ENCODE results near the gene GFRA4.

The GFRA4 gene

DNA sequence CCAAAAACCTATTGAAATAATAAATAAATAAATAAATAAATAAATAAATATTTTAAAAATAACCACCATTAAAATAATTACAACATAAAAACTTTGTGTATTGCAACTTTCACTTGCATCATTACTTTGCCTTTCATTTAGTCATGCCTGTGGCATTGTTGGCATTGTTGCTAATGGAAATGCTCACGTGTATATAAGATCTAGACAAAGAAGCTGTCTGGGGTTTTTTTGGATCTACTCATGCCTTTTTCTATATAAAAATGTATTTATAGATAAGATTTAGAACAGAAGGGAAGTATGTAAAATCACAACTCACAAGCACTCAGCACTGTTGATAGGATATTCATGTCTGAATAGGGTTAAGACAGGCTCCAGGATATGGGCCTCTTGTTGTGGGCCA, 27.9 kb downstream of the GFRA4 start:
- intact Hi-C loops (cut with DNase I; ENCODE audit: low total_unique reads) = no loop called here
- H3K36me3 ChIP-seq = peaks cover 9 to 48% (median 32%) of the 10 kb centered on the region in 3 donors

DNA sequence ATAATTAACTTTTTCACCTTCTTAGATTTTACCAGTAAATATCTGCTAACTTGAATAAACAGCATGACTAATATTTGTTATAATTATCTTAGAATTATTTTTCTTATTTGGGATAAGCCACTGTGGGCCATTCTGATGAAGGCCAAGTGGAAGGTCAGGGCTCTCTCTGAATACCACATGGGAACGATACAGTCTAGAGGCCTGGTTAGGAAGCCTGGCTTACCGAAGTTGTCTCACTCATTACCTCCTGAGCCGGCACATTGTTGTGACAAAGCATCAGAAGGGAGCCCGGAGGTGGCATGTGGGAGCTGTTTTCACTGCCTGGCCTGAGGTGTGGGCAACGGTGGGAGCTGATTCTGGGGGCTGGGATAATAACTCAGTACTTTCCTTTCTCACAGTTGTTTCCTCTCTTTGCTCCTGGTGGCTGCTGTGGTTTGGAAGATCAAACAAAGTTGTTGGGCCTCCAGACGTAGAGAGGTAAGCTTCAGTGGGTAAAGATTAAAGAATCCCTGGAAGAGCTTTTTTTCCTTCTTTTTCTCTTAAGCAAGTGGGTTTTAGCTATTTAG, 29.2 kb downstream of the GFRA4 start:
- Histone ChIP-seq H3K27me3 (no peaks in the 10 kb centered on the region), H3K9me3 (no peaks in the 10 kb centered on the region), H3K4me1 (no peaks in the 10 kb centered on the region), H3K27ac (no peak overlapping the region), H3K4me3 (no peak overlapping the region), H3K36me3 (peaks cover 6 to 50% (median 26%) of the 10 kb centered on the region in 3 donors)
- intact Hi-C loops (cut with DNase I; ENCODE audit: low total_unique reads) = no loop called here
- TF ChIP-seq, protein P1, sequence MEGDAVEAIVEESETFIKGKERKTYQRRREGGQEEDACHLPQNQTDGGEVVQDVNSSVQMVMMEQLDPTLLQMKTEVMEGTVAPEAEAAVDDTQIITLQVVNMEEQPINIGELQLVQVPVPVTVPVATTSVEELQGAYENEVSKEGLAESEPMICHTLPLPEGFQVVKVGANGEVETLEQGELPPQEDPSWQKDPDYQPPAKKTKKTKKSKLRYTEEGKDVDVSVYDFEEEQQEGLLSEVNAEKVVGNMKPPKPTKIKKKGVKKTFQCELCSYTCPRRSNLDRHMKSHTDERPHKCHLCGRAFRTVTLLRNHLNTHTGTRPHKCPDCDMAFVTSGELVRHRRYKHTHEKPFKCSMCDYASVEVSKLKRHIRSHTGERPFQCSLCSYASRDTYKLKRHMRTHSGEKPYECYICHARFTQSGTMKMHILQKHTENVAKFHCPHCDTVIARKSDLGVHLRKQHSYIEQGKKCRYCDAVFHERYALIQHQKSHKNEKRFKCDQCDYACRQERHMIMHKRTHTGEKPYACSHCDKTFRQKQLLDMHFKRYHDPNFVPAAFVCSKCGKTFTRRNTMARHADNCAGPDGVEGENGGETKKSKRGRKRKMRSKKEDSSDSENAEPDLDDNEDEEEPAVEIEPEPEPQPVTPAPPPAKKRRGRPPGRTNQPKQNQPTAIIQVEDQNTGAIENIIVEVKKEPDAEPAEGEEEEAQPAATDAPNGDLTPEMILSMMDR (IDR thresholded peaks at IDR 0.05) = no peak
- DNase-seq = no peak

More for the DNA sequence above, 27.9 kb downstream of the GFRA4 start:
- TF ChIP-seq, protein P1 (IDR thresholded peaks at IDR 0.05) = no peak
- Histone ChIP-seq H3K27ac (no peak overlapping the region), H3K9me3 (no peaks in the 10 kb centered on the region), H3K27me3 (no peaks in the 10 kb centered on the region), H3K4me3 (no peak overlapping the region), H3K4me1 (no peaks in the 10 kb centered on the region)
- no peak for DNase-seq

DNA sequence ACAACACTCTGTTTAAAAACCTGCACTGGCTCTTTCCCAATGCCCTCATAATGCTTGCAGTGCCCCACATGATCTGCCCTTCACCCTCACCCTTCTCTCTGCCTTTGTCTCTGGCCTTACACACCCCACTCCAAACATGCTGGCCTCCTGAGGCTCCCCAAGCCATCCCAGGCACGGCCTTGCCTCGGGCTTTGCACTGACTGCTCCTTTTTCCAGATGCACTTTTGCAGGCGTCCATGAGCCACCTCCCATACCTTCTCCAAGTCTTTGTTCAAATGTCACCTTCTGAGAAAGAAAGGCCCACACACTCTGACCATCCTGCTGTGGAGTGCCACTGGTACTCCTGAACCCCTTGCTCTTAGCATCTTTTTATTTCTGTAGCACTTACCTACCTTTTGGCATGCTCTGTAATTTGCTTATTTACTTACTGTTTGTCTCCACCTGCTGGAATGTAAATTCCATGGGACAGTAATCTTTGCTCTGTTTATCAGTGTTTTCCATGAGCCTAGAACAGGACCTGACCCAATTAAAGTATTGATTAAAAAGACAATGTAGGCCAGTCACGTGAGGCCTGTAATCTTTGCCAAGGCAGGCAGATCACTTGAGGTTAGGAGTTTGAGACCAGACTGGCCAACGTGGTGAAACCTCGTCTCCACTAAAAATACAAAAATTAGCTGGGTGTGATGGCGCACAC, 30.7 kb downstream of the GFRA4 start:
- intact Hi-C loops (cut with DNase I; ENCODE audit: low total_unique reads) = no loop called here
- Histone ChIP-seq H3K27me3 (no peaks in the 10 kb centered on the region), H3K4me3 (no peak overlapping the region), H3K9me3 (no peaks in the 10 kb centered on the region), H3K4me1 (no peaks in the 10 kb centered on the region), H3K36me3 (peaks cover 10 to 48% (median 26%) of the 10 kb centered on the region in 3 donors), H3K27ac (no peak overlapping the region)
- TF ChIP-seq, protein P1 (IDR thresholded peaks at IDR 0.05) = no peak
- DNase-seq = no peak

DNA sequence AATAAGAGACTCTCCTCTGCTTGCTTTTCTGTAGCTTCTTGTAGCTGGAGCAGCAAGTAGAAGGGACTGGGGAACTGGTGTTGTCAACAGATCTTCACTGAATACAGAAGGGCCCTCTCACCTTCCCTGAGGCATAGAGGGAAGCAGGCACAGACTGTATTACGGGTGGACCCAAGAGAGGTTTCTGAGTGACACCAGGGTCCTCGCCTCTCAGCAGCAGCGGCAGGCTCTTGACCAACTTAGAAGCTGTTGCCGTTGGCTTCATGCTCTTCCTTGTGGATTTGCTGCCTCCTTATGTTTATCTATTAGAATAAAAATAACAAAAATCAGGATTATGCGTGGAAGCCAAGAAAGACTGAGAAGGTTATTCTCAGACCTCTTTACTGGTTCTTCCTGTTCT, 31.7 kb downstream of the GFRA4 start:
- no peaks in the 10 kb centered on the region for H3K9me3 ChIP-seq
- intact Hi-C loops (cut with DNase I; ENCODE audit: low total_unique reads) = no loop called here
- H3K4me3 ChIP-seq = no peak overlapping the region
- peaks cover 16 to 55% (median 26%) of the 10 kb centered on the region in 3 donors for H3K36me3 ChIP-seq
- H3K27me3 ChIP-seq = no peaks in the 10 kb centered on the region
- TF ChIP-seq, protein P1 (IDR thresholded peaks at IDR 0.05) = no peak
- DNase-seq = no peak
- no peak overlapping the region for H3K27ac ChIP-seq
- H3K4me1 ChIP-seq = no peaks in the 10 kb centered on the region

DNA sequence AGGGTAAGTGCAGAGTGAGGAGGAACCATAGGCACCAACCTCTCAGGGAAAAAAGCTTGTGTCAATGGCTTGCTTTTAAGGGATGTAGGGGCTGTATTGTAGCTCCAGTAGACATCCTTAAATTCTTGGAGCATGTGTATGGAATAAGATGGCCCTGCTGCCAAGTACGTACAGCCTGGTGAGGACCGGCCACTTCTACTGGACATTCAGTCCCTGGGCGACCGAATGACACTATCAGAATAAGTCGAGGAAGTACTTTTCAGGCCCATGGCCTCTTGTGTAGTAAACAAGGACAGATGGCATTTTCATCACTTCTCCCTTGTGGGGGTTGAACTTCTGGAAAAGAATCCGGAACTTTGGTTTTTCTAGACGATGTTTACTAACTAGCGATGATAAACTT, 32.8 kb downstream of the GFRA4 start:
- no peaks in the 10 kb centered on the region for H3K9me3 ChIP-seq
- no peak overlapping the region for H3K4me3 ChIP-seq
- TF ChIP-seq, protein P1 (IDR thresholded peaks at IDR 0.05) = no peak
- H3K4me1 ChIP-seq = no peaks in the 10 kb centered on the region
- peaks cover 16 to 57% (median 26%) of the 10 kb centered on the region in 3 donors for H3K36me3 ChIP-seq
- DNase-seq = no peak
- H3K27ac ChIP-seq = no peak overlapping the region
- intact Hi-C loops (cut with DNase I; ENCODE audit: low total_unique reads) = no loop called here
- no peaks in the 10 kb centered on the region for H3K27me3 ChIP-seq

All from tibial artery (tissue), 4 donors.